ENCODE measurements around the gene ANKRD60.

DNA sequence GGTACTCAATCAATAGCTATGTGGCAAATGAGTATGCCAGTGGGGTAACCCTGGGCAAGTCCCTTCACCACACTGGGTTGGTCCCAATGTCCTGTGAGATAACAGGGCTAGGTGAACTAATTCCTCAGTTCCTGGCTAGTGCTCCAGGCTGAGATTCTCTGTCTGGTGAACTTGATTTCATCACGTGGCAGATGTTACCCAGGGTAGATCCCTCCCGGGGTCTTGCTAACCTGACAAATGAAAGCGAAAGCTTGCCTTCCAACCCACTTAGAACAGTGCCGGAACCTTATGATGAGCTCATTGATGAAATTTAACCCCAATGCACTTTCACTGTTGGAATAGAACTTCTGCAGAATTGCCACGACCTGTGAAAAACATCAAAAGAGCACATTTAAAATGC lies 6.6 kb upstream of the ANKRD60 start:
- TF ChIP-seq, protein P1, sequence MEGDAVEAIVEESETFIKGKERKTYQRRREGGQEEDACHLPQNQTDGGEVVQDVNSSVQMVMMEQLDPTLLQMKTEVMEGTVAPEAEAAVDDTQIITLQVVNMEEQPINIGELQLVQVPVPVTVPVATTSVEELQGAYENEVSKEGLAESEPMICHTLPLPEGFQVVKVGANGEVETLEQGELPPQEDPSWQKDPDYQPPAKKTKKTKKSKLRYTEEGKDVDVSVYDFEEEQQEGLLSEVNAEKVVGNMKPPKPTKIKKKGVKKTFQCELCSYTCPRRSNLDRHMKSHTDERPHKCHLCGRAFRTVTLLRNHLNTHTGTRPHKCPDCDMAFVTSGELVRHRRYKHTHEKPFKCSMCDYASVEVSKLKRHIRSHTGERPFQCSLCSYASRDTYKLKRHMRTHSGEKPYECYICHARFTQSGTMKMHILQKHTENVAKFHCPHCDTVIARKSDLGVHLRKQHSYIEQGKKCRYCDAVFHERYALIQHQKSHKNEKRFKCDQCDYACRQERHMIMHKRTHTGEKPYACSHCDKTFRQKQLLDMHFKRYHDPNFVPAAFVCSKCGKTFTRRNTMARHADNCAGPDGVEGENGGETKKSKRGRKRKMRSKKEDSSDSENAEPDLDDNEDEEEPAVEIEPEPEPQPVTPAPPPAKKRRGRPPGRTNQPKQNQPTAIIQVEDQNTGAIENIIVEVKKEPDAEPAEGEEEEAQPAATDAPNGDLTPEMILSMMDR (IDR thresholded peaks at IDR 0.05), result no peak
- no peak for TF ChIP-seq EZH2 (IDR thresholded peaks at IDR 0.05; ENCODE audit: borderline replicate concordance, insufficient read depth, low read depth, low read length, poor library complexity, severe bottlenecking)

Data from B cell (primary cell).